Keratinocyte (primary cell): ENCODE results near the gene EPHB2. TPM values are rescaled to one million over a fixed set of nuclear protein-coding genes. Genes with fewer than 3 reads are reported as not detected.

Experiments used
- DNase-seq: peaks from one replicate; pipeline ENCODE4 v3.0.0-alpha.2; 2011; ENCODE audit warnings: low read depth, missing footprints, low spot score
- FAIRE-seq: peaks from 2 replicates; lab custom pipeline; 2011; peaks lifted over from hg19 to GRCh38; lab: Jason Lieb, UNC
- H2AFZ ChIP-seq: 2 replicates; pipeline ENCODE4 v1.6.0; 2012; ENCODE audit warnings: low read length, control low read depth, inconsistent platforms; ENCODE audit not compliant: control insufficient read depth
- H3K27ac ChIP-seq: 2 replicates; pipeline ENCODE4 v1.5.1; 2011; ENCODE audit warnings: low read length; ENCODE audit not compliant: control insufficient read depth, insufficient read depth
- H3K27me3 ChIP-seq: 3 replicates; pipeline ENCODE4 v1.6.0; 2011; ENCODE audit warnings: low read length; ENCODE audit not compliant: control insufficient read depth, insufficient read depth; ENCODE audit errors: extremely low read depth
- H3K36me3 ChIP-seq, 2 experiments: 2 replicates in 1 of 2; 3 replicates in 1 of 2; pipeline ENCODE4 v1.5.1; 2011; ENCODE audit warnings: low read length in 2 of 2, mild to moderate bottlenecking in 1 of 2; ENCODE audit not compliant: control insufficient read depth in 2 of 2, insufficient read depth in 2 of 2; ENCODE audit errors: extremely low read depth in 1 of 2
- H3K4me1 ChIP-seq: 3 replicates; pipeline ENCODE4 v1.5.1; 2011; ENCODE audit warnings: low read length; ENCODE audit not compliant: control insufficient read depth, insufficient read depth; ENCODE audit errors: extremely low read depth
- H3K4me2 ChIP-seq: 3 replicates; pipeline ENCODE4 v1.6.0; 2011; ENCODE audit warnings: low read depth, low read length; ENCODE audit not compliant: control insufficient read depth, insufficient read depth; ENCODE audit errors: extremely low read depth
- H3K4me3 ChIP-seq, 3 experiments: fragments of 200-600 bp in 1 of 3; sonication (generic) in 1 of 3; 2 replicates in 2 of 3; 3 replicates in 1 of 3; pipeline ENCODE4 v1.5.1; 2011 to 2016; ENCODE audit warnings: low read length in 3 of 3, mild to moderate bottlenecking in 3 of 3, control low read depth in 2 of 3, inconsistent platforms in 1 of 3, low read depth in 1 of 3, mixed read lengths in 1 of 3, mixed run types in 1 of 3, moderate library complexity in 1 of 3; ENCODE audit not compliant: control insufficient read depth in 2 of 3, insufficient read depth in 2 of 3; ENCODE audit errors: extremely low read depth in 1 of 3
- H3K79me2 ChIP-seq: 2 replicates; pipeline ENCODE4 v1.6.0; 2012; ENCODE audit warnings: low read length; ENCODE audit not compliant: control insufficient read depth, insufficient read depth
- H3K9ac ChIP-seq: 3 replicates; pipeline ENCODE4 v1.6.0; 2011; ENCODE audit warnings: low read length; ENCODE audit not compliant: control insufficient read depth, insufficient read depth; ENCODE audit errors: extremely low read depth
- H3K9me1 ChIP-seq: 3 replicates; pipeline ENCODE4 v1.6.0; 2011; ENCODE audit warnings: low read length; ENCODE audit not compliant: control insufficient read depth, insufficient read depth; ENCODE audit errors: extremely low read depth
- H3K9me3 ChIP-seq: 2 replicates; pipeline ENCODE4 v1.5.1; 2012; ENCODE audit warnings: low read depth, low read length; ENCODE audit not compliant: control insufficient read depth
- H4K20me1 ChIP-seq: 3 replicates; pipeline ENCODE4 v1.6.0; 2011; ENCODE audit warnings: low read length; ENCODE audit not compliant: control insufficient read depth, insufficient read depth; ENCODE audit errors: extremely low read depth
- EZH2 ChIP-seq: IDR thresholded peaks from one replicate; pipeline ENCODE4 v1.6.1; 2012; ENCODE audit warnings: inconsistent platforms, mild to moderate bottlenecking, low read length, moderate library complexity
- dilution Hi-C: fragments of 300-500 bp; cut with MboI; formaldehyde crosslinking; loops from one replicate; pipeline ENCODE4 v1.7.0; 2020; ENCODE audit warnings: low sequenced_read_pairs; ENCODE audit not compliant: extremely low pct_ligation_motif_present
- polyA plus RNA-seq, 5 experiments: library from polyadenylated mRNA; depleted of rRNA in 3 of 5; stranded (reverse) in 3 of 5; stranded (forward) in 1 of 5; unstranded in 1 of 5; fragments of >200 nt; gene quantifications; 1 replicate in 1 of 5; 2 replicates in 3 of 5; 3 replicates in 1 of 5; pipeline versions ENCODE4 v1.2.1 to v1.2.3, GENCODE V29; 2011 to 2012; ENCODE audit warnings: missing spikeins in 2 of 5, low read depth in 1 of 5, low replicate concordance in 1 of 5
- TF ChIP-seq, protein P1 (sequence below), 3 experiments: IDR thresholded peaks in 1 of 3; conservative IDR thresholded peaks in 1 of 3; optimal IDR thresholded peaks in 1 of 3; 2 replicates in 2 of 3; 3 replicates in 1 of 3; pipeline versions ENCODE3 to v1.5.1; 2011; ENCODE audit warnings: low read length in 3 of 3, mild to moderate bottlenecking in 3 of 3, moderate library complexity in 2 of 3, control low read depth in 1 of 3, inconsistent platforms in 1 of 3; ENCODE audit not compliant: insufficient read depth in 2 of 3; ENCODE audit errors: extremely low read depth in 1 of 3

EPHB2 gene
- polyA plus RNA-seq, 1 donor (not counting 4 experiments of a cell fraction or from before 2014, with no cell fraction given) = 0.10 TPM

DNA sequence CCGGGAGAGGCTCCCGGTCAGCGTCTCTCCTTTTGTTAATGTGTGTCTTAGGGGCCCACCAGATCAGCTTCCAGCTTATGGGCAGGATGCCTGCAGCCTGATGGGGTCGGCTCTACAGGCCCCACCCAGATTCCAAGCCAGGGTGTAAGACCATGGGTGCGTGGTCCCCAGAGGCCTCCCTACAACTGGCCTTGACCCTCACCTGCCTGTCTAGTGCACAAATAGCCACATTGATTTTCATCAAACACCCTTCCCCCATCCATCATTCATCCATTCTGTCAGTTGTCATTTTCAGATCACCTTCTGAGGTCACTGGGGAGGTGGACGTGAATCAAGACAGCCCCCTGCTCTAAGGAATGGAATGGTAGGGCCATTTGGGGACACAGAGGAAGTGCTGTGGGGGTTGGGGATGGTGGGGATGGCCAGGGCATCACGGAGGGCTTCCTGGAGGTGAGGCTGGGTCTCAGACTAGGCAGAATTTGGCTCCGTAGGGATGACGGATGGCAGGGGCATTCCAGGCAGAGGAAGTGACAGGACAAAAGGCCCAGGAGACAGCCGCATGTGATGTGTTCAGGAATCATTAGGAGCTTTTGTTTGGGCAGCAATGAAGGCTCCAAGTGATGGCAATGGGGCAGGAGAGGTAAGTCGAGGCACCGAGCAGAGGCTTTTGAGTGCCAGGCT is 118.8 kb downstream of the EPHB2 start:
- FAIRE-seq (peak; percentile 56), DNase-seq (no peak)
- H2AFZ ChIP-seq = peak overlapping the region; percentile 53
- H3K4me2 ChIP-seq = peak overlapping the region; percentile 63
- H3K36me3 ChIP-seq = no peaks in the 10 kb centered on the region
- dilution Hi-C loops = no loop called here
- H3K79me2 ChIP-seq = no peaks in the 10 kb centered on the region
- peak overlapping the region; percentile 60 for H3K9ac ChIP-seq
- H3K9me1 ChIP-seq = peaks cover 7% of the 10 kb centered on the region
- H3K4me3 ChIP-seq = peak overlapping the region in 1 of 3 experiments; percentile 28
- peak overlapping the region; percentile 85 for H3K27ac ChIP-seq
- no peaks in the 10 kb centered on the region for H3K9me3 ChIP-seq
- no peaks in the 10 kb centered on the region for H4K20me1 ChIP-seq
- TF ChIP-seq EZH2 = no peak
- TF ChIP-seq, protein P1, sequence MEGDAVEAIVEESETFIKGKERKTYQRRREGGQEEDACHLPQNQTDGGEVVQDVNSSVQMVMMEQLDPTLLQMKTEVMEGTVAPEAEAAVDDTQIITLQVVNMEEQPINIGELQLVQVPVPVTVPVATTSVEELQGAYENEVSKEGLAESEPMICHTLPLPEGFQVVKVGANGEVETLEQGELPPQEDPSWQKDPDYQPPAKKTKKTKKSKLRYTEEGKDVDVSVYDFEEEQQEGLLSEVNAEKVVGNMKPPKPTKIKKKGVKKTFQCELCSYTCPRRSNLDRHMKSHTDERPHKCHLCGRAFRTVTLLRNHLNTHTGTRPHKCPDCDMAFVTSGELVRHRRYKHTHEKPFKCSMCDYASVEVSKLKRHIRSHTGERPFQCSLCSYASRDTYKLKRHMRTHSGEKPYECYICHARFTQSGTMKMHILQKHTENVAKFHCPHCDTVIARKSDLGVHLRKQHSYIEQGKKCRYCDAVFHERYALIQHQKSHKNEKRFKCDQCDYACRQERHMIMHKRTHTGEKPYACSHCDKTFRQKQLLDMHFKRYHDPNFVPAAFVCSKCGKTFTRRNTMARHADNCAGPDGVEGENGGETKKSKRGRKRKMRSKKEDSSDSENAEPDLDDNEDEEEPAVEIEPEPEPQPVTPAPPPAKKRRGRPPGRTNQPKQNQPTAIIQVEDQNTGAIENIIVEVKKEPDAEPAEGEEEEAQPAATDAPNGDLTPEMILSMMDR (optimal IDR thresholded peaks at IDR 0.05 in 1 of 3, IDR thresholded peaks at IDR 0.05 in 1 of 3, conservative IDR thresholded peaks at IDR 0.05 in 1 of 3; ENCODE audit: extremely low read depth in 1 of 3, insufficient read depth in 2 of 3, low read length in 3 of 3) = no peak
- H3K27me3 ChIP-seq = no peaks in the 10 kb centered on the region
- peaks cover 72% of the 10 kb centered on the region for H3K4me1 ChIP-seq

- FAIRE-seq (peak; percentile 90), DNase-seq (peak; percentile 69)
- no peaks in the 10 kb centered on the region for H3K27me3 ChIP-seq
- dilution Hi-C loops = no loop called here
- peaks cover 72% of the 10 kb centered on the region for H3K4me1 ChIP-seq
- no peaks in the 10 kb centered on the region for H3K36me3 ChIP-seq
- H3K27ac ChIP-seq = peak overlapping the region; percentile 85
- H2AFZ ChIP-seq = peak overlapping the region; percentile 53
- no peaks in the 10 kb centered on the region for H3K79me2 ChIP-seq
- H3K4me2 ChIP-seq = peak overlapping the region; percentile 63
- H3K4me3 ChIP-seq = peak overlapping the region in 1 of 3 experiments; percentile 34
- peaks cover 7% of the 10 kb centered on the region for H3K9me1 ChIP-seq
- no peaks in the 10 kb centered on the region for H3K9me3 ChIP-seq
- TF ChIP-seq, protein P1 (optimal IDR thresholded peaks at IDR 0.05 in 1 of 3, IDR thresholded peaks at IDR 0.05 in 1 of 3, conservative IDR thresholded peaks at IDR 0.05 in 1 of 3; ENCODE audit: extremely low read depth in 1 of 3, insufficient read depth in 2 of 3, low read length in 3 of 3) = peak; percentile 32 to 57 (median 48)
- TF ChIP-seq EZH2 = no peak
- H4K20me1 ChIP-seq = no peaks in the 10 kb centered on the region
- peak overlapping the region; percentile 60 for H3K9ac ChIP-seq
These were observed 119.5 kb downstream of the EPHB2 start for GRCh38 chr1:22830041-22830566.
